Endothelial cell of umbilical vein (primary cell): ENCODE measurements around the gene PNRC1. TPM values are rescaled to one million over a fixed set of nuclear protein-coding genes. Genes with fewer than 3 reads are reported as not detected.

ENCODE experiments used
- BruUV-seq: library from RNA; stranded (reverse); fragments of 400-500 nt; replicated peaks from 2 replicates; lab custom pipeline; 2021; lab: Mats Ljungman, UMichigan
- CTCF ChIA-PET: fragments of 300-600, 350-600 bp; sonication (Branson Sonifier 250); formaldehyde crosslinking; loops from one replicate; lab custom pipeline; 2021; ENCODE audit warnings: antibody characterized with exemption, inconsistent platforms; lab: Charles Lee
- POLR2A ChIA-PET: fragments of 300-600, 350-600 bp; sonication (Branson Sonifier 250); formaldehyde crosslinking; loops from one replicate; lab custom pipeline; 2021; ENCODE audit warnings: antibody characterized with exemption, inconsistent platforms; lab: Charles Lee
- DNase-seq: peaks from one replicate; pipeline ENCODE4 v3.0.0-alpha.2; 2011; ENCODE audit warnings: low read depth, low spot score
- FAIRE-seq: peaks from 2 replicates; lab custom pipeline; 2011; peaks lifted over from hg19 to GRCh38; lab: Jason Lieb, UNC
- H2AFZ ChIP-seq: 2 replicates; pipeline ENCODE4 v1.6.0; 2012; ENCODE audit warnings: low read depth, low read length, control low read depth, inconsistent platforms
- H3K27ac ChIP-seq: 2 replicates; pipeline ENCODE4 v1.5.1; 2011; ENCODE audit warnings: low read depth, mild to moderate bottlenecking, control low read depth, low read length, moderate library complexity; ENCODE audit not compliant: insufficient read depth
- H3K27me3 ChIP-seq, 2 experiments: 2 replicates each; pipeline versions ENCODE4 v1.6.0 to v1.6.1; 2011; ENCODE audit warnings: low read length in 2 of 2, mixed read lengths in 1 of 2; ENCODE audit not compliant: control insufficient read depth in 2 of 2, insufficient read depth in 2 of 2
- H3K36me3 ChIP-seq, 2 experiments: 2 replicates in 1 of 2; 3 replicates in 1 of 2; pipeline ENCODE4 v1.5.1; 2011; ENCODE audit warnings: low read length in 2 of 2, mild to moderate bottlenecking in 1 of 2, moderate library complexity in 1 of 2; ENCODE audit not compliant: control insufficient read depth in 2 of 2, insufficient read depth in 2 of 2; ENCODE audit errors: extremely low read depth in 1 of 2
- H3K4me1 ChIP-seq: 3 replicates; pipeline ENCODE4 v1.5.1; 2011; ENCODE audit warnings: mild to moderate bottlenecking, low read length; ENCODE audit not compliant: control insufficient read depth, insufficient read depth; ENCODE audit errors: extremely low read depth
- H3K4me2 ChIP-seq: 2 replicates; pipeline ENCODE4 v1.6.1; 2011; ENCODE audit warnings: low read length, control low read depth, mixed read lengths; ENCODE audit not compliant: insufficient read depth
- H3K4me3 ChIP-seq, 3 experiments: fragments of 200-600 bp in 1 of 3; sonication (generic), shearing (Covaris generic) in 1 of 3; replicated peaks in 1 of 3; 2 replicates each; pipeline ENCODE4 v1.5.1; 2011 to 2016; ENCODE audit warnings: control low read depth in 3 of 3, low read length in 3 of 3, mild to moderate bottlenecking in 2 of 3, inconsistent platforms in 1 of 3, low read depth in 1 of 3, moderate library complexity in 1 of 3; ENCODE audit not compliant: insufficient read depth in 1 of 3
- H3K79me2 ChIP-seq: 2 replicates; pipeline ENCODE4 v1.6.0; 2012; ENCODE audit warnings: low read length, inconsistent platforms; ENCODE audit not compliant: control insufficient read depth, insufficient read depth
- H3K9ac ChIP-seq: replicated peaks from 2 replicates; pipeline ENCODE3; 2011; ENCODE audit warnings: low read length, control low read depth; ENCODE audit not compliant: insufficient read depth; ENCODE audit errors: extremely low read depth
- H3K9me1 ChIP-seq: replicated peaks from 3 replicates; pipeline ENCODE4 v1.6.0; 2011; ENCODE audit warnings: mild to moderate bottlenecking, low read length; ENCODE audit not compliant: control insufficient read depth, insufficient read depth; ENCODE audit errors: extremely low read depth
- H3K9me3 ChIP-seq: replicated peaks from 2 replicates; pipeline ENCODE4 v1.5.1; 2012; ENCODE audit warnings: low read length, inconsistent platforms; ENCODE audit not compliant: control insufficient read depth, insufficient read depth
- H4K20me1 ChIP-seq: replicated peaks from 2 replicates; pipeline ENCODE3; 2011; ENCODE audit warnings: mild to moderate bottlenecking, low read length; ENCODE audit not compliant: control insufficient read depth, insufficient read depth; ENCODE audit errors: extremely low read depth
- EZH2 ChIP-seq: IDR thresholded peaks from 2 replicates; pipeline ENCODE4 v1.6.1; 2012; ENCODE audit warnings: borderline replicate concordance, low read depth, mild to moderate bottlenecking, moderate library complexity, low read length, inconsistent platforms; ENCODE audit not compliant: severe bottlenecking
- FOS ChIP-seq: IDR thresholded peaks from 2 replicates; pipeline ENCODE4 v1.6.1; 2011; ENCODE audit warnings: mild to moderate bottlenecking, low read length, moderate library complexity, borderline replicate concordance; ENCODE audit not compliant: insufficient read depth
- GATA2 ChIP-seq: IDR thresholded peaks from 2 replicates; pipeline ENCODE4 v1.7.0; 2011; ENCODE audit warnings: low read depth, mild to moderate bottlenecking, moderate library complexity, mixed read lengths, low read length; ENCODE audit not compliant: insufficient read length, insufficient read depth
- JUN ChIP-seq: IDR thresholded peaks from 2 replicates; pipeline ENCODE4 v1.6.1; 2011; ENCODE audit warnings: borderline replicate concordance, low read depth; ENCODE audit not compliant: insufficient read length, insufficient read depth
- MYC ChIP-seq: IDR thresholded peaks from one replicate; pipeline ENCODE4 v1.6.1; 2011; ENCODE audit warnings: mild to moderate bottlenecking, low read depth, low read length
- POLR2A ChIP-seq: IDR thresholded peaks from 2 replicates; pipeline ENCODE4 v1.6.1; 2012; ENCODE audit warnings: low read depth, mild to moderate bottlenecking, control low read depth, low read length
- POLR2AphosphoS5 ChIP-seq: IDR thresholded peaks from 2 replicates; pipeline ENCODE4 v1.6.1; 2012; ENCODE audit warnings: low read depth, mild to moderate bottlenecking, control low read depth, low read length, moderate library complexity; ENCODE audit not compliant: insufficient read depth
- dilution Hi-C: fragments of 300-500 bp; cut with MboI; formaldehyde crosslinking; loops from one replicate; pipeline ENCODE4 v1.15.0; 2019; ENCODE audit warnings: low sequenced_read_pairs; ENCODE audit not compliant: extremely low pct_ligation_motif_present
- intact Hi-C: fragments of 100-400 bp; cut with micrococcal nuclease; formaldehyde crosslinking; loops from one replicate; pipeline ENCODE4 v1.10.0; 2022
- polyA plus RNA-seq, 4 experiments: library from polyadenylated mRNA; depleted of rRNA in 3 of 4; stranded (reverse) in 3 of 4; unstranded in 1 of 4; fragments of >200 nt; gene quantifications; 2 replicates each; pipeline versions ENCODE4 v1.2.1 to v1.2.3, GENCODE V29; 2011 to 2012; ENCODE audit warnings: missing spikeins in 1 of 4
- total RNA-seq: library from RNA; stranded (reverse); gene quantifications from 2 replicates; pipeline ENCODE4 v1.2.3, GENCODE V29; 2021
- TF ChIP-seq, protein P1 (sequence below): IDR thresholded peaks from 2 replicates; pipeline ENCODE4 v1.6.1; 2011; ENCODE audit not compliant: insufficient read depth, insufficient read length
- TF ChIP-seq, protein P2 (sequence below), 2 donors: IDR thresholded peaks; 1 replicate in 1 of 2; 2 replicates in 1 of 2; pipeline ENCODE4 v1.5.1; 2011; ENCODE audit warnings: low read length in 2 of 2, mild to moderate bottlenecking in 2 of 2, moderate library complexity in 2 of 2, control low read depth in 1 of 2, inconsistent platforms in 1 of 2, low read depth in 1 of 2; ENCODE audit not compliant: insufficient read depth in 1 of 2; ENCODE audit errors: extremely low read depth in 1 of 2

The PNRC1 gene
- total and polyA plus RNA-seq, 2 donors (not counting 3 experiments of a cell fraction or from before 2014, with no cell fraction given): 9.6 to 87.9 TPM

DNA sequence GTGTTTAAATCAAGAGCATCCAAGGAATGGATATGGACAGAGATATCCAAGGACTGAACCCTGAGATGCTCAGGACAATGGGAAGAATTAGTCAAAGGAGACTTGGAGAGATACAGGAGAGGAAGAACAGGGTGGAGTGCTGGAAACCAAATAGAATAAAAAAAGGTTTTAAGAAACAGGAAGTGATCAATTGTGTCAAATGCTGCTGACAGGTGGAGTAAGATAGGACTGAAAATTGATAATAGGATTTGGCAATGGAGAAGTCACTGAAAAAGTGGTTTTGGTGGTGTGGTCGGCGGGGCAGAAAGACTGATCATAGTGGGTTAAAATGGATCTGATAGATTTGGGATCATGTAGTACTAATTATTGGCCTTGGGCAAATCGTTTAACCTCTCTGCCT is 37.9 kb upstream of the PNRC1 start:
- no peak overlapping the region for H3K9ac ChIP-seq

More for the DNA sequence above, 37.9 kb upstream of the PNRC1 start:
- no peaks in the 10 kb centered on the region for H3K9me3 ChIP-seq
- POLR2A ChIA-PET: no interaction called here
- intact Hi-C loops (no loop called here), dilution Hi-C loops (no loop called here)
- H3K27ac ChIP-seq: no peak overlapping the region
- H4K20me1 ChIP-seq: no peaks in the 10 kb centered on the region
- no peaks in the 10 kb centered on the region for H3K4me1 ChIP-seq
- BruUV-seq: no TSS peak
- DNase-seq (no peak), FAIRE-seq (no peak)
- no peak for TF ChIP-seq POLR2A
- TF ChIP-seq POLR2AphosphoS5: no peak
- TF ChIP-seq EZH2: no peak
- no peak for TF ChIP-seq JUN
- no peak for TF ChIP-seq FOS
- TF ChIP-seq, protein P1, sequence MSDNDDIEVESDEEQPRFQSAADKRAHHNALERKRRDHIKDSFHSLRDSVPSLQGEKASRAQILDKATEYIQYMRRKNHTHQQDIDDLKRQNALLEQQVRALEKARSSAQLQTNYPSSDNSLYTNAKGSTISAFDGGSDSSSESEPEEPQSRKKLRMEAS: no peak
- TF ChIP-seq MYC: no peak
- TF ChIP-seq, protein P2, sequence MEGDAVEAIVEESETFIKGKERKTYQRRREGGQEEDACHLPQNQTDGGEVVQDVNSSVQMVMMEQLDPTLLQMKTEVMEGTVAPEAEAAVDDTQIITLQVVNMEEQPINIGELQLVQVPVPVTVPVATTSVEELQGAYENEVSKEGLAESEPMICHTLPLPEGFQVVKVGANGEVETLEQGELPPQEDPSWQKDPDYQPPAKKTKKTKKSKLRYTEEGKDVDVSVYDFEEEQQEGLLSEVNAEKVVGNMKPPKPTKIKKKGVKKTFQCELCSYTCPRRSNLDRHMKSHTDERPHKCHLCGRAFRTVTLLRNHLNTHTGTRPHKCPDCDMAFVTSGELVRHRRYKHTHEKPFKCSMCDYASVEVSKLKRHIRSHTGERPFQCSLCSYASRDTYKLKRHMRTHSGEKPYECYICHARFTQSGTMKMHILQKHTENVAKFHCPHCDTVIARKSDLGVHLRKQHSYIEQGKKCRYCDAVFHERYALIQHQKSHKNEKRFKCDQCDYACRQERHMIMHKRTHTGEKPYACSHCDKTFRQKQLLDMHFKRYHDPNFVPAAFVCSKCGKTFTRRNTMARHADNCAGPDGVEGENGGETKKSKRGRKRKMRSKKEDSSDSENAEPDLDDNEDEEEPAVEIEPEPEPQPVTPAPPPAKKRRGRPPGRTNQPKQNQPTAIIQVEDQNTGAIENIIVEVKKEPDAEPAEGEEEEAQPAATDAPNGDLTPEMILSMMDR (IDR thresholded peaks at IDR 0.05; ENCODE audit: extremely low read depth in 1 of 2, insufficient read depth in 1 of 2, low read depth in 1 of 2, low read length in 2 of 2): no peak
- TF ChIP-seq GATA2: no peak
- CTCF ChIA-PET: no interaction called here
- no peaks in the 10 kb centered on the region for H3K79me2 ChIP-seq
- H3K4me2 ChIP-seq: no peak overlapping the region
- no peaks in the 10 kb centered on the region for H3K27me3 ChIP-seq
- no peaks in the 10 kb centered on the region for H3K36me3 ChIP-seq
- H3K9me1 ChIP-seq: no peaks in the 10 kb centered on the region
- H3K4me3 ChIP-seq: no peak overlapping the region
- no peak overlapping the region for H2AFZ ChIP-seq
